ENCODE data around the gene KCNH1. TPM values are rescaled to one million over a fixed set of nuclear protein-coding genes. Genes with fewer than 3 reads are reported as not detected.
A peak's percentile ranks its signal among the peaks of the same experiment; 100 is the strongest.

KCNH1 gene
- total RNA-seq, 1 donor from 2014 or later = 15.5 TPM

DNA sequence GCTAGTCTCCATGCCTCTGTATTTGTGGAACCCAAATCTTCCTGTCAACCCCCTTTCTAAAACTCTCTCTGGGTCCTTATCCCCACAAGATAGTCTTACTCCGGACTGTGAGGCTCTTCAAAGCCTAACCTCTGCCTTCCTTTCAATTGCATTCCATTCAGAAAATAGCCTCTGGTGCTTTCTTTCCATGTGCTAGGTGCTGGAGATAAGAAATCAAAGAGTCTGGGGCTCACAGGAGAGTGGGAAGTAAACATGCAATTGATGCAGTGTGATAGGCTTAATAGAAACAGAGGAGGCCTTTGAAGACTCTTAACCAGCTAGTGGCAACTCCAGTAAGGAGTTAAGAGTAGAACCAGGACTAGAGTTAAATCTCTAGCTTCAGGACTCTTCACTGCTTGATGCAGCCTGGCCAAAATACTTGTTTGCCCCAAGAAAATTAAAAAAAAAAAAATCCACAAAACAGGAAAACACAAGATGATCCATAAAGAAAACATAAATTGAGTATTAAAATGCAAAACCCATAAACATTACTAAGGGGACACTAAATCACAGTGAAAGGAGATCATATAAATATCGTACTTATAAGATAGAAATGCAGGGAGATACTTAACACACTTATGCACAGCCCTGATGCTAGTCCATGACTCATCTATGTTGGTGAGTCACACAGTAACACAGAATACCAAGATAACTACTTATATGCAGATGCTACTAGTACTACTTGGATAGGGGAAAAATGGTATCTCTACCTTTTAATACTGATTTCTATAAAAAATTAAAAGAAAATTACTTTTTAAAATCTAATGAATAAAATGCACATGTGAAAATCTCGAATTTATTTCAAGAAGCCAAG lies 341.5 kb downstream of the KCNH1 start:
- Histone ChIP-seq H2AFZ (ENCODE audit: low read depth, low read length) (no peak overlapping the region), H3K9me3 (ENCODE audit: insufficient read depth, low read depth, low read length) (no peaks in the 10 kb centered on the region), H3K9ac (ENCODE audit: low read length) (no peak overlapping the region), H3K4me2 (ENCODE audit: low read length) (no peak overlapping the region), H3K27ac (ENCODE audit: low read depth, low read length) (no peak overlapping the region), H3K79me2 (ENCODE audit: insufficient read depth, low read length) (no peaks in the 10 kb centered on the region), H3K27me3 (ENCODE audit: insufficient read depth, low read length) (no peaks in the 10 kb centered on the region), H3K4me3 (ENCODE audit: insufficient read depth, low read depth, low read length) (no peak overlapping the region), H3K36me3 (ENCODE audit: insufficient read depth, low read length) (no peaks in the 10 kb centered on the region), H3K4me1 (ENCODE audit: insufficient read depth, low read length) (no peaks in the 10 kb centered on the region), H4K20me1 (ENCODE audit: insufficient read depth, low read length) (no peaks in the 10 kb centered on the region)
- Mint-ChIP-seq H3K4me1 (ENCODE audit: low read depth, unreplicated experiment) (peaks cover 19% of the 10 kb centered on the region), H3K27me3 (ENCODE audit: low read depth, unreplicated experiment) (no peaks in the 10 kb centered on the region), H3K4me3 (ENCODE audit: unreplicated experiment) (no peak overlapping the region), H3K27ac (ENCODE audit: unreplicated experiment) (peak overlapping the region; percentile 53), H3K9me3 (ENCODE audit: unreplicated experiment) (no peaks in the 10 kb centered on the region), H3K36me3 (ENCODE audit: low read depth, unreplicated experiment) (peaks cover 11% of the 10 kb centered on the region)
- FAIRE-seq = no peak
- TF ChIP-seq EZH2 (IDR thresholded peaks at IDR 0.05; ENCODE audit: insufficient read depth, low read length) = no peak
- no peak for TF ChIP-seq CTCF (IDR thresholded peaks at IDR 0.05; ENCODE audit: insufficient read depth, low read depth, low read length)
- peak; percentile 89 for DNase-seq (ENCODE audit: low read depth)

DNA sequence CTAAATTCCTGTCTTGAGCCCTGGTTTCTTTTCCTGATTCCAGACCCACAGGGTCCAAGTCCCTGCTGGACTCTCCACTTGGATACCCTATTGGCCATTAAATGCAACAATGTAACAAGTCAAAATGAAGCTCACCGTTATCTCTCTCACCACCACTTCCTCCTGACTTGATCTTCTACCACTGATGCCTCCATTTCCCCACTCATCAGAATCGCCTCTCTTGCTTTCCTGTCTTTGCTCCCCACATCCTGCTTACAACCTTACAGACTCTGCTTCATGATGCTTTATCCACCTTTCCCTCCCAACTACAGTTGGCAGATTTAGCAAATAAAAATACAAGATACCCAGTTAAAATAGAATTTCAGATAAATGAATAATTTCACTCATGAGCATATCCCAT lies 343.8 kb downstream of the KCNH1 start:
- H3K9me3 Mint-ChIP-seq (ENCODE audit: unreplicated experiment) = no peaks in the 10 kb centered on the region
- Histone ChIP-seq H3K4me3 (ENCODE audit: insufficient read depth, low read depth, low read length) (no peak overlapping the region), H4K20me1 (ENCODE audit: insufficient read depth, low read length) (no peaks in the 10 kb centered on the region), H3K9ac (ENCODE audit: low read length) (no peak overlapping the region), H3K27ac (ENCODE audit: low read depth, low read length) (no peak overlapping the region), H3K79me2 (ENCODE audit: insufficient read depth, low read length) (no peaks in the 10 kb centered on the region), H3K4me2 (ENCODE audit: low read length) (no peak overlapping the region), H3K9me3 (ENCODE audit: insufficient read depth, low read depth, low read length) (no peaks in the 10 kb centered on the region), H3K36me3 (ENCODE audit: insufficient read depth, low read length) (no peaks in the 10 kb centered on the region), H3K4me1 (ENCODE audit: insufficient read depth, low read length) (no peaks in the 10 kb centered on the region), H2AFZ (ENCODE audit: low read depth, low read length) (no peak overlapping the region), H3K27me3 (ENCODE audit: insufficient read depth, low read length) (no peaks in the 10 kb centered on the region)
- DNase-seq (ENCODE audit: low read depth) (no peak), FAIRE-seq (no peak)
- no peak overlapping the region for H3K4me3 Mint-ChIP-seq (ENCODE audit: unreplicated experiment)
- H3K27me3 Mint-ChIP-seq (ENCODE audit: low read depth, unreplicated experiment) = peaks cover 3% of the 10 kb centered on the region
- H3K36me3 Mint-ChIP-seq (ENCODE audit: low read depth, unreplicated experiment) = peaks cover 12% of the 10 kb centered on the region
- TF ChIP-seq CTCF (IDR thresholded peaks at IDR 0.05; ENCODE audit: insufficient read depth, low read depth, low read length) = no peak
- no peak for TF ChIP-seq EZH2 (IDR thresholded peaks at IDR 0.05; ENCODE audit: insufficient read depth, low read length)
- no peak overlapping the region for H3K27ac Mint-ChIP-seq (ENCODE audit: unreplicated experiment)
- H3K4me1 Mint-ChIP-seq (ENCODE audit: low read depth, unreplicated experiment) = peaks cover 19% of the 10 kb centered on the region

DNA sequence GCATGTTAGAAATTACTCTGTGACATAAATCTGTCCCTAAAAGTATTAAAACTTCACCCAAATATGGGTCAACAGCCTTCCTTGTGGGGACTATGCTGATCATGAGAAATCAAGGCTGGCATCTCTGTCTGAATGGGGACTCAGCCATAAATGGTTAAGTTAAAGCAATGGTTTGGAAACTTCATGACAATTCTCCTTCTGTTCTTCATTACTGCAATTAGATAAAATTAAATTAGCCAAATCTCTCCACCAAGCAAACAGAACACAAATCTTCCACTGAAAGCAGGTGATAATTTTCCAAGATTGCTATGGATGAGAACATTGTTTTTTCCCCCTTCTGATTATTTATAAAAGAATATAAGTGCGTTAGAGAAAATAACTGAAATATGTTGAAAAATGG lies 346.1 kb downstream of the KCNH1 start:
- Histone ChIP-seq H4K20me1 (ENCODE audit: insufficient read depth, low read length) (no peaks in the 10 kb centered on the region), H3K79me2 (ENCODE audit: insufficient read depth, low read length) (no peaks in the 10 kb centered on the region), H3K4me1 (ENCODE audit: insufficient read depth, low read length) (no peaks in the 10 kb centered on the region), H3K4me3 (ENCODE audit: insufficient read depth, low read depth, low read length) (no peak overlapping the region), H3K9ac (ENCODE audit: low read length) (no peak overlapping the region), H3K27ac (ENCODE audit: low read depth, low read length) (no peak overlapping the region), H3K27me3 (ENCODE audit: insufficient read depth, low read length) (no peaks in the 10 kb centered on the region), H3K4me2 (ENCODE audit: low read length) (no peak overlapping the region), H3K36me3 (ENCODE audit: insufficient read depth, low read length) (no peaks in the 10 kb centered on the region), H3K9me3 (ENCODE audit: insufficient read depth, low read depth, low read length) (no peaks in the 10 kb centered on the region), H2AFZ (ENCODE audit: low read depth, low read length) (no peak overlapping the region)
- Mint-ChIP-seq H3K36me3 (ENCODE audit: low read depth, unreplicated experiment) (peaks cover 18% of the 10 kb centered on the region), H3K27ac (ENCODE audit: unreplicated experiment) (no peak overlapping the region), H3K4me1 (ENCODE audit: low read depth, unreplicated experiment) (peaks cover 16% of the 10 kb centered on the region), H3K4me3 (ENCODE audit: unreplicated experiment) (no peak overlapping the region), H3K9me3 (ENCODE audit: unreplicated experiment) (no peaks in the 10 kb centered on the region), H3K27me3 (ENCODE audit: low read depth, unreplicated experiment) (peaks cover 8% of the 10 kb centered on the region)
- TF ChIP-seq EZH2 (IDR thresholded peaks at IDR 0.05; ENCODE audit: insufficient read depth, low read length) (no peak), CTCF (IDR thresholded peaks at IDR 0.05; ENCODE audit: insufficient read depth, low read depth, low read length) (no peak)
- no peak for DNase-seq (ENCODE audit: low read depth)
- no peak for FAIRE-seq

Measured in astrocyte (in vitro differentiated cells and primary cell).